Colonic mucosa (tissue), 4 donors: Measurements from ENCODE around the gene DAGLA. TPM values are rescaled to one million over a fixed set of nuclear protein-coding genes. Genes with fewer than 3 reads are reported as not detected.

Source experiments
- DNase-seq: peaks from one replicate; pipeline ENCODE4 v3.0.0-alpha.2; 2020
- H3K27ac ChIP-seq: fragments of 200-600 bp; one replicate; pipeline ENCODE4 v1.8.0; 2021
- H3K27me3 ChIP-seq: fragments of 200-600 bp; one replicate; pipeline ENCODE4 v1.8.0; 2021
- H3K36me3 ChIP-seq: fragments of 200-600 bp; one replicate; pipeline ENCODE4 v1.8.0; 2021
- H3K4me1 ChIP-seq: fragments of 200-600 bp; one replicate; pipeline ENCODE4 v1.8.0; 2021; ENCODE audit warnings: mild to moderate bottlenecking
- H3K4me3 ChIP-seq: fragments of 200-600 bp; one replicate; pipeline ENCODE4 v1.8.0; 2021
- H3K9ac ChIP-seq, 2 donors: one replicate each; pipeline ENCODE4 v1.7.0; 2013; ENCODE audit warnings: control low read depth in 2 of 2, low read depth in 2 of 2, low read length in 2 of 2
- H3K9me3 ChIP-seq: fragments of 200-600 bp; one replicate; pipeline ENCODE4 v1.8.0; 2021
- intact Hi-C: fragments of 100-400 bp; cut with DNase I; formaldehyde crosslinking; loops from one replicate; pipeline ENCODE4 v1.14.1; 2022
- total RNA-seq, 2 donors: library from RNA; stranded (reverse); fragmentation: NEBNext Ultra II Directional in 1 of 2; extraction: Animal tissue kit (Norgen Biotek cat#: 25700) in 1 of 2; gene quantifications; one replicate each; pipeline ENCODE4 v1.2.1, GENCODE V29; 2021
- TF ChIP-seq, protein P1 (sequence below): fragments of 200-600 bp; IDR thresholded peaks from one replicate; pipeline ENCODE4 v1.8.0; 2022; ENCODE audit warnings: antibody characterized with exemption, mild to moderate bottlenecking
- donor health status: healthy.
- donor health status: DM: no; HTN: no; CAD: no.
- donor health status: DM: no; HTN: no; CAD: no.

DAGLA gene, protein sequence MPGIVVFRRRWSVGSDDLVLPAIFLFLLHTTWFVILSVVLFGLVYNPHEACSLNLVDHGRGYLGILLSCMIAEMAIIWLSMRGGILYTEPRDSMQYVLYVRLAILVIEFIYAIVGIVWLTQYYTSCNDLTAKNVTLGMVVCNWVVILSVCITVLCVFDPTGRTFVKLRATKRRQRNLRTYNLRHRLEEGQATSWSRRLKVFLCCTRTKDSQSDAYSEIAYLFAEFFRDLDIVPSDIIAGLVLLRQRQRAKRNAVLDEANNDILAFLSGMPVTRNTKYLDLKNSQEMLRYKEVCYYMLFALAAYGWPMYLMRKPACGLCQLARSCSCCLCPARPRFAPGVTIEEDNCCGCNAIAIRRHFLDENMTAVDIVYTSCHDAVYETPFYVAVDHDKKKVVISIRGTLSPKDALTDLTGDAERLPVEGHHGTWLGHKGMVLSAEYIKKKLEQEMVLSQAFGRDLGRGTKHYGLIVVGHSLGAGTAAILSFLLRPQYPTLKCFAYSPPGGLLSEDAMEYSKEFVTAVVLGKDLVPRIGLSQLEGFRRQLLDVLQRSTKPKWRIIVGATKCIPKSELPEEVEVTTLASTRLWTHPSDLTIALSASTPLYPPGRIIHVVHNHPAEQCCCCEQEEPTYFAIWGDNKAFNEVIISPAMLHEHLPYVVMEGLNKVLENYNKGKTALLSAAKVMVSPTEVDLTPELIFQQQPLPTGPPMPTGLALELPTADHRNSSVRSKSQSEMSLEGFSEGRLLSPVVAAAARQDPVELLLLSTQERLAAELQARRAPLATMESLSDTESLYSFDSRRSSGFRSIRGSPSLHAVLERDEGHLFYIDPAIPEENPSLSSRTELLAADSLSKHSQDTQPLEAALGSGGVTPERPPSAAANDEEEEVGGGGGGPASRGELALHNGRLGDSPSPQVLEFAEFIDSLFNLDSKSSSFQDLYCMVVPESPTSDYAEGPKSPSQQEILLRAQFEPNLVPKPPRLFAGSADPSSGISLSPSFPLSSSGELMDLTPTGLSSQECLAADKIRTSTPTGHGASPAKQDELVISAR
- total RNA-seq = 10 to 100 TPM in 1 of 2 donors, 1 to 10 TPM in 1; 7.5 to 12.2 TPM

DNA sequence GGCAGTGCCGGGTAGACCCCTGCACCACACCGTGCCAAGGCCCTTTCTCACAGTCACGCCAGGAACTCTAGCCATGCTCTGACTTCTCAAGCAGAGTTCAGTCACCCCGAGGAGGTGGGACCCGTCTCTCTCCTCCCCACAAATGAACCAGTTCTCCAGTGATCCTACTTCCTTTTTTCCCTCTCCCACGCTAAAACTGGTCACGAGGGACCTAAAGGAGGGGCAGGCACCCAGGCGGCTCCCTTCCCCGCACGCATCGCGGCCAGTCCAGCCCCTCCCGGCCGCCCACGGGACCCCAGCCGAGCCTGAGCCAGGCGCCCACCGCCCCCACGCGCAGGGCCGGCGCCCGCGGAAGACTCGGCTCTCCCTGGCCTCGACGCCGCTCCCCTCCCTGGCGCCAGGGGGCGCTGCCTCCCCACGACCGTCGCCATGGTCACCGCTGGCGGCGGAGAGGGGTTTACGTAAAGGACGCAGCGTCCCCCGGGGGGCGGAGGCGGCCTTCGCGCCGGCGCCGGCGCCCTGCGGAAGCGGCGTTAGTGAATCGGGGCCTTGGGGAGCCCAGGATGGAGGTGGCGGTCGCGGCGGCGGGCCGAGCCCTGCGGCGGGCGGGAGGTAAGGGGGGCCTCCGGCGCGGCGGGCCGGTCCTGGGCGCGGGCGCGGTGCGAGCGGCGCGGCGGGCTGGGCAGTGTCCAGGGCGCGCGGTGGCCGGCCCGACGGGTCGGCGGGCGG, at the start of gene DAGLA:
Gene DAGLA (plus strand): TSS at position 499 of the 729 bp plus-strand sequence. CDS start 39,765 bp downstream, outside the sequence.
- H3K4me3 ChIP-seq = peak within 1 kb of the TSS; percentile 45
- peak; percentile 75 for DNase-seq
- no peaks in the 10 kb centered on the region for H3K27me3 ChIP-seq
- intact Hi-C loops = loop anchor here (1.0 kb wide), 1 partner anchor 52 kb away; no protein-coding TSS in a partner anchor
- no peaks in the 10 kb centered on the region for H3K4me1 ChIP-seq
- H3K9ac ChIP-seq = peak within 1 kb of the TSS; percentile 62 to 67
- H3K27ac ChIP-seq = no peak within 1 kb of the TSS
- no peaks in the 10 kb centered on the region for H3K36me3 ChIP-seq
- TF ChIP-seq, protein P1, sequence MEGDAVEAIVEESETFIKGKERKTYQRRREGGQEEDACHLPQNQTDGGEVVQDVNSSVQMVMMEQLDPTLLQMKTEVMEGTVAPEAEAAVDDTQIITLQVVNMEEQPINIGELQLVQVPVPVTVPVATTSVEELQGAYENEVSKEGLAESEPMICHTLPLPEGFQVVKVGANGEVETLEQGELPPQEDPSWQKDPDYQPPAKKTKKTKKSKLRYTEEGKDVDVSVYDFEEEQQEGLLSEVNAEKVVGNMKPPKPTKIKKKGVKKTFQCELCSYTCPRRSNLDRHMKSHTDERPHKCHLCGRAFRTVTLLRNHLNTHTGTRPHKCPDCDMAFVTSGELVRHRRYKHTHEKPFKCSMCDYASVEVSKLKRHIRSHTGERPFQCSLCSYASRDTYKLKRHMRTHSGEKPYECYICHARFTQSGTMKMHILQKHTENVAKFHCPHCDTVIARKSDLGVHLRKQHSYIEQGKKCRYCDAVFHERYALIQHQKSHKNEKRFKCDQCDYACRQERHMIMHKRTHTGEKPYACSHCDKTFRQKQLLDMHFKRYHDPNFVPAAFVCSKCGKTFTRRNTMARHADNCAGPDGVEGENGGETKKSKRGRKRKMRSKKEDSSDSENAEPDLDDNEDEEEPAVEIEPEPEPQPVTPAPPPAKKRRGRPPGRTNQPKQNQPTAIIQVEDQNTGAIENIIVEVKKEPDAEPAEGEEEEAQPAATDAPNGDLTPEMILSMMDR = peak; percentile 88
- no peaks in the 10 kb centered on the region for H3K9me3 ChIP-seq

DNA sequence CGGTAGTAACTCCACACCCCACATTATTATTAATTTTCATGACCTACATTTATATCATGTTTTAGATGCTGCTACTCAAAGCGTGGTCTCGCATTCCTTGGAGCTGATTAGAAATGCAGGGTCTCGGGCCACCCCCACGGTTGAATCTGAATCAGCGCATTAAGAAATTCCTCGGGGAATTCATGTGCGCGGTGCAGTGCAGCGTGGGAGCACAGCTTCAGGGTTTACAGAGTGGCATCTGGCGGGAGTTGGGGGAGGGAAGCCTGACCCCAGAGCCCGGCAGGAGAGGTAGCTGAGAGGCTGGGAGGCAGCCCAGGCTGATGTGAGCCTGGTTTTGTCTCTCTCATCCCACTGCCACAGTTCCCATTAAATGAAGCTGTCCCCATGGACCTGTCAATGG, 48.1 kb upstream of the DAGLA start:
- Histone ChIP-seq H3K27me3 (no peaks in the 10 kb centered on the region), H3K9ac (no peak overlapping the region), H3K36me3 (no peaks in the 10 kb centered on the region), H3K9me3 (no peaks in the 10 kb centered on the region), H3K27ac (no peak overlapping the region), H3K4me3 (no peak overlapping the region), H3K4me1 (no peaks in the 10 kb centered on the region)
- TF ChIP-seq, protein P1 = no peak
- intact Hi-C loops = loop anchor here (10.0 kb wide), 1 partner anchor 187 kb away; no protein-coding TSS in a partner anchor
- DNase-seq = no peak

DNA sequence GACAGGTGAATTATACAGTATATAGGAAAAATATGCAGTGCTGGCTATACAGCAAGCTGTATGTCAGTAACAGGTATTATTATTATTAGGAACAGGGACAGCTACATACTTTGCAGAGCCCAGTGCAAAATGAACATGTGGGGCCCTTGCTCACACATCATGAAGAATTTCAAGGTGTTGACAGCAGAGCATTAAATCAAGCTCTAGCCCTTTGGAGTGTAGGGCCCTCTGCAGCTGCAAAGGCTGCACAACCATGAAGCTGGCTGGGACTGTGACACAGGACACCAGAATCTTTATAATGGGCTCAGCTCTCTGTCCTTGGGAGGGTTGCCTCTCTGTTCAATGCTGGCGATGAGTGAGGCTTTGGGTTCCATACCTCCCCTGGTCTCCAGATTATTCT, 44.9 kb upstream of the DAGLA start:
- no peaks in the 10 kb centered on the region for H3K9me3 ChIP-seq
- TF ChIP-seq, protein P1 = no peak
- no peaks in the 10 kb centered on the region for H3K27me3 ChIP-seq
- no peak for DNase-seq
- H3K27ac ChIP-seq = no peak overlapping the region
- H3K4me1 ChIP-seq = no peaks in the 10 kb centered on the region
- H3K36me3 ChIP-seq = no peaks in the 10 kb centered on the region
- intact Hi-C loops = loop anchor here (5.0 to 10.0 kb wide), 2 partner anchors 158 to 191 kb away; no protein-coding TSS in a partner anchor
- no peak overlapping the region for H3K4me3 ChIP-seq
- H3K9ac ChIP-seq = no peak overlapping the region

DNA sequence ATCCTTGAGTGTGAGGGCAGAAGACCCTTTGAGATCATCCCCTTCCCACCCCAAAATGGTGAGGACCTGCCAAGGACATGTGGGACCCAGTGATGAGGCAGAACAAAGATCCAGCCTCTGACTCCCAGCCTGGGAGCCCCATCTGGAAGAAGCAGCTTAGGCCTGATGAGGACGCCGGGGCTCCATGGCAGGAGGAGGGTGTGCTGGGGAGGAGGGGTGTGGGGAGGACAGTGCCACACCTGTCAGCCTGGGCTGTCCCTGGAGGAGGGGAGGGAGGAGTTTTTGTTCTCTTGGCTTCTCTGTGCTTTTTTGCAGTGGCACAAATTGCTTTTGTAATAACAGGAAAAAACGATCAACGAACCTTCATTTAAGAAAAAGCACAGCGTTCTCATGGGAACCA, 44.4 kb upstream of the DAGLA start:
- intact Hi-C loops = loop anchor here (5.0 to 10.0 kb wide), 2 partner anchors 158 to 191 kb away; no protein-coding TSS in a partner anchor
- Histone ChIP-seq H3K9me3 (no peaks in the 10 kb centered on the region), H3K4me3 (no peak overlapping the region), H3K9ac (no peak overlapping the region), H3K4me1 (no peaks in the 10 kb centered on the region), H3K27ac (no peak overlapping the region), H3K36me3 (no peaks in the 10 kb centered on the region), H3K27me3 (no peaks in the 10 kb centered on the region)
- no peak for DNase-seq
- TF ChIP-seq, protein P1 = no peak
